ENCODE data around the gene HEXIM1. TPM values are rescaled to one million over a fixed set of nuclear protein-coding genes. Genes with fewer than 3 reads are reported as not detected.

The HEXIM1 gene
- total RNA-seq, 1 donor: 11.7 TPM

GRCh38 chr17:45190503-45191255, 42.4 kb downstream of the HEXIM1 start:
- no peak overlapping the region for H3K4me3 ChIP-seq (ENCODE audit: low read depth, low read length)
- DNase-seq (ENCODE audit: low read depth): no peak
- TF ChIP-seq CTCF (IDR thresholded peaks at IDR 0.05; ENCODE audit: insufficient read depth, low read depth, low read length): no peak

- DNase-seq (ENCODE audit: low read depth): no peak
- TF ChIP-seq CTCF (IDR thresholded peaks at IDR 0.05; ENCODE audit: insufficient read depth, low read depth, low read length): no peak
- H3K4me3 ChIP-seq (ENCODE audit: low read depth, low read length): no peak overlapping the region
Measured at GRCh38 chr17:45195424-45195823, 47.1 kb downstream of the HEXIM1 start.

- no peak for DNase-seq (ENCODE audit: low read depth)
- TF ChIP-seq CTCF (IDR thresholded peaks at IDR 0.05; ENCODE audit: insufficient read depth, low read depth, low read length): no peak
- no peak overlapping the region for H3K4me3 ChIP-seq (ENCODE audit: low read depth, low read length)
Measured at GRCh38 chr17:45197108-45197507, 48.8 kb downstream of the HEXIM1 start.

GRCh38 chr17:45197555-45198334, 49.5 kb downstream of the HEXIM1 start:
- peak; percentile 100 for TF ChIP-seq CTCF (IDR thresholded peaks at IDR 0.05; ENCODE audit: insufficient read depth, low read depth, low read length)
- peak; percentile 87 for DNase-seq (ENCODE audit: low read depth)
- H3K4me3 ChIP-seq (ENCODE audit: low read depth, low read length): no peak overlapping the region

GRCh38 chr17:45200701-45201100, 52.4 kb downstream of the HEXIM1 start:
- peak; percentile 48 for DNase-seq (ENCODE audit: low read depth)
- TF ChIP-seq CTCF (IDR thresholded peaks at IDR 0.05; ENCODE audit: insufficient read depth, low read depth, low read length): no peak
- no peak overlapping the region for H3K4me3 ChIP-seq (ENCODE audit: low read depth, low read length)

GRCh38 chr17:45201457-45201856, 53.2 kb downstream of the HEXIM1 start:
- DNase-seq (ENCODE audit: low read depth): no peak
- TF ChIP-seq CTCF (IDR thresholded peaks at IDR 0.05; ENCODE audit: insufficient read depth, low read depth, low read length): no peak
- no peak overlapping the region for H3K4me3 ChIP-seq (ENCODE audit: low read depth, low read length)

Small RNA genes within 50 kb of the gene (small RNA-seq; reads per million reads assigned to genes)
- gene MIR6784: not detected

Other genes with a start within 250 kb of the HEXIM1 start
- gene EFTUD2, start 249.0 kb upstream of the HEXIM1 start, total RNA-seq: 75.6 and 83.8 TPM in 2 replicates
- 0.86 and 1.9 TPM in 2 replicates for gene GFAP, start 233.0 kb upstream of the HEXIM1 start, total RNA-seq
- gene KIF18B, start 200.7 kb upstream of the HEXIM1 start, total RNA-seq: 3.9 and 5.2 TPM in 2 replicates
- 0.43 and 0.97 TPM in 2 replicates for gene C1QL1, start 180.2 kb upstream of the HEXIM1 start, total RNA-seq
- 46.7 and 52.2 TPM in 2 replicates for gene DCAKD, start 96.8 kb upstream of the HEXIM1 start, total RNA-seq
- gene NMT1, start 87.2 kb upstream of the HEXIM1 start, total RNA-seq: 67.0 and 78.2 TPM in 2 replicates
- 41.9 and 62.6 TPM in 2 replicates for gene PLCD3, start 16.0 kb upstream of the HEXIM1 start, total RNA-seq
- 6.1 and 6.9 TPM in 2 replicates for gene ACBD4, start 12.8 kb upstream of the HEXIM1 start, total RNA-seq
- 6.1 and 6.9 TPM in 2 replicates for gene HEXIM2, start 13.4 kb downstream of the HEXIM1 start, total RNA-seq
- gene FMNL1, start 73.4 kb downstream of the HEXIM1 start, total RNA-seq: 3.5 and 5.2 TPM in 2 replicates
- gene SPATA32, start 113.6 kb downstream of the HEXIM1 start, total RNA-seq: under 0.01 TPM in 1 of 2 replicates, not detected in the other
- 1.6 and 1.7 TPM in 2 replicates for gene MAP3K14, start 168.5 kb downstream of the HEXIM1 start, total RNA-seq

All from fibroblast of villous mesenchyme (primary cell).